Measurements from ENCODE around the gene HTR1D.

Gene HTR1D

DNA sequence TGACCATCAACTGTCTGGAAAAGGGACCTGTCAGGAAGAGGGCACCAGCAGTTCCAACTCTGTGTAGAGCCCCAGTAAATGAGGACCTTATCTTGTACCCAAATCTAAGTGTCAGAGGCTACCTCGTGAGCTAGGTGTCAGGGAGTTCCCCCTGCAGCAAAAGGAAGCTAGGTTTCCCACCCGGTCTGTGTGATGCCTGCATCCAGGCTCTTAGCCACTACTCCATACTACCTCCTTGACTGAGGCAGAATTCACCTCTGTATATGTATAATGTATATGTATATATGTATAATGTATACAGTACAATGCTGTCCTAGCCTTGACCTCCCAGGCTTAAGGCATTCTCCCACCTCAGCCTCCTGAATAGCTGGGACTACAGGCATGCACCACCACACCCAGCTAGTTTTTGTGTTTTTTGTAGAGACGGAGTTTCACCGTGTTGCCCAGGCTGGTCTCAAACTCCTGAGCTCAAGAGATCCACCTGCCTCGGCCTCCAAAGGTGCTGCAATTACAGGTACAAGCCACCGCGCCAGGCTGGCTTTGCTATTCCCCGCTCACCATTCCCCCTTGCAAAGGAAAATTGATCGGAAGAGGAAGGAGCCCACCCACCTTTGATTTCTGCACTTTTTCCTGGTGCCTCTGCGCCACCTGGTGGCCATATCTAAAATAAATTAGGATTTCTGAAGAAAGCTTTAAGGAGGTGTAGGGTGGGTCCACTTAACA is 32.9 kb downstream of the HTR1D start:
- peak; percentile 21 for DNase-seq (ENCODE audit: low read depth)

DNA sequence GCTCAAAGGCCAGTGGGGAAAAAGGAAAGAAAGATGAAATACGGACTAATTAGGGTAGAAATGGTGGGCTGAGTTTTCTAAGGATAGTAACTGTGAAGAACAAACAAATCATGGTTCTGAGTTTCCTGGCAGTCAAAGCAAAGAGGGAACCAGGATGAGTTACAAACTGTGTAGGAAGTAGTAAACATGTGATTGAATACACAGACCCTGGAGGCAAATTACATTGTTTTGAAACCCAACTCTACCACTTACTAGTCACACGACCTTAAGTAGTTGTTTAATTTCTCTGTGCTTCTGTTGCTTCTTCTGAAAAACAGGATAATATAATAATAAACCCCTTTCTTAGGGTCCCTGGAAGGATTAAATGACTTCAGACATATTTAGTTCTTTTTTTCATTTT is 37.4 kb downstream of the HTR1D start:
- DNase-seq (ENCODE audit: low read depth): no peak

DNA sequence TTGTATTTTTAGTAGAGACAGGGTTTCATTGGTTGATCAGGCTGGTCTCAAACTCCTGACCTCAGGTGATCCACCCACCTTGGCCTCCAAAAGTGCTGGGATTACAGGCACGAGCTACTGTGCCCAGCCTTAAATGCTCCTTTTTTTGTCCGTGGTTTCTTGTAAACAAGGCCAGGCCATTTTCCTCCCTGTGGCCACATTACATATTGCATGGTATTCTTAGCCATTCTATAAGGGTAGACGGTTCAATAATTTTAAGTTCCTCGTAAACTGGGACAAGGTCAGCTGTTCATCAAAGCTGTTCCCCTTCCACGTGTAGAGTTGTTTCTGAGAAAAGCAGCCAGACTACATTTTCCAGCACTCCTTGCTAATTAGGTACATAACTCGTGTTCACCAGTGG is 38.4 kb downstream of the HTR1D start:
- DNase-seq (ENCODE audit: low read depth): no peak

DNA sequence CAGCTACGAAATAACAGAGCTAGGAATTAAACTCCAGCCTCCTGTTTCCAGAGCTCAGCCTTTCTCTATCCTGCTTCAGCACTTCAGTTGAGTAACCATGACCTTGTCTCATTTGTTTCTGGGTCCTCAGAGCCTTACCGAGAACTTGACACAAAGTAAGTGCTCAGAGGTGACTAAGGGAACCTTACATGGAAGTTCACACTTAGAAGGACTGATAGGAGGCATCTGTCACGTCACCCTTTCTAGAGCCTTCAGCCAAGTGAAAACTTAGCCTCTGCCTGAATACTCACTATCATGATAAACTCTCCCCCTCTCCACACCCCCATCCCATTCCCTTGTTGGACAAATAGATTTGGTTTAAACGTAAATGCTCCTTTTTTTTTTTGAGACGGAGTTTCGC is 38.9 kb downstream of the HTR1D start:
- DNase-seq (ENCODE audit: low read depth): no peak

DNA sequence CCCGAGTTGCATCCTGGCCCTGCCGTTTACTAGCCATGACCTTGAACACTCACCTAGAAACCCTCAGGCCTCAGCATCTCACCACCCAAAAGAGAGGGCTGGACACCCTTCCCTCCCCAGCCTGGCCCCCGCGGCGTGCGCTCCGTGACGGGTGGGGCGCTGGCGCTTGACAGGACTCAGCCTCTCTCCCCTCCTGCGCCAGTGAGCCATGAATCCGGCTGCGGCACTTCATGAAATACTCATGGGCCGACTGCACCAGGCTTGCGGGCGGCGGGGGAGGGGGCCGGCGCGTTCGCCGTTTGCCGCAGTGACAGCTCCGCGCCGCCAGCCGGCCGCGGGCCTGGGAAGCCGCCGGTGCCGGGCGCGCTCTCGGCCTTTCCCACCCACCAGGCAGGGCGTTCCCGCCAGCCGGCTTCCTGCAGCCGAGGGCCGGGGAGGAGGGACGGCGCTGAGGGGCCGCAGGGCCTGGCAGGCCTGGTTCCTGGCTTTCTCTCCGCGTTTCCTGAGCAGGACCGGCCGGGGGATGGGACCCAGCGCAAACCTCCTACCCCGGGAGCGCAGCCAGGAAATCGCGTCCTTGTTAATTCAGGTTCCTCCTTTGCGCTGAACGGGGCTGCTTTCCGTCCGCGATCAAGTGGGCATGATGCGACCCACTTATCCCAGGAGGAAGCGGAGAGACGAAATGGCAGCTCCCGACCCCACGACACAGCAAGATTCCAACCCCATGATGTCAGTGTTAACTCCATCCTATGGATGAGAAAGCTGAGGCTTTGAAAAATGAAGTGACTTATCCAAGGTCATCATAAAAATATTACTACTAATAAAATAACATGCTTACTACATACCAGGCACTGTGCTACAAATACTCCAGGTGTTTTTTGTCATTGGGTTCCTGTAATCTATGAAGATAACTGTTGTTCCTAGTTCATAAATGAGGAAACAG is 39.6 kb downstream of the HTR1D start:
- peak; percentile 23 for DNase-seq (ENCODE audit: low read depth)

DNA sequence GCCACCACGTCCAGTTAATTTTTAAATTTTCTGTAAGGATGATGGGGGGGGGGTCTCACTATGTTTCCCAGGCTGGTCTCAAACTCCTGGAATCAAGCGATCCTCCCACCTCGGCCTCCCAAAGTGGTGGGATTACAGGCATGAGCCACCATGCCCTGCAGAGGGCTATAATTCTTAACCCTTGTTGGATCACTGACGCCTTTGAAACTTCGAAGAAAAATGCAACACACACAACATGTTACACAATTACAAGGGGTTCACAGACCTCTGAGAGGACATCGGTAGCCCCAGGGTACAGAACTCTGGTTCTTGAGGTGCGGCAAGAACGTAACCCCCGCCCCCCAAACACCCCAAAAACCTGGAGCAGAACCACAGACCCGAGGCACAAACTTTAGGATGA is 40.3 kb downstream of the HTR1D start:
- no peak for DNase-seq (ENCODE audit: low read depth)

DNA sequence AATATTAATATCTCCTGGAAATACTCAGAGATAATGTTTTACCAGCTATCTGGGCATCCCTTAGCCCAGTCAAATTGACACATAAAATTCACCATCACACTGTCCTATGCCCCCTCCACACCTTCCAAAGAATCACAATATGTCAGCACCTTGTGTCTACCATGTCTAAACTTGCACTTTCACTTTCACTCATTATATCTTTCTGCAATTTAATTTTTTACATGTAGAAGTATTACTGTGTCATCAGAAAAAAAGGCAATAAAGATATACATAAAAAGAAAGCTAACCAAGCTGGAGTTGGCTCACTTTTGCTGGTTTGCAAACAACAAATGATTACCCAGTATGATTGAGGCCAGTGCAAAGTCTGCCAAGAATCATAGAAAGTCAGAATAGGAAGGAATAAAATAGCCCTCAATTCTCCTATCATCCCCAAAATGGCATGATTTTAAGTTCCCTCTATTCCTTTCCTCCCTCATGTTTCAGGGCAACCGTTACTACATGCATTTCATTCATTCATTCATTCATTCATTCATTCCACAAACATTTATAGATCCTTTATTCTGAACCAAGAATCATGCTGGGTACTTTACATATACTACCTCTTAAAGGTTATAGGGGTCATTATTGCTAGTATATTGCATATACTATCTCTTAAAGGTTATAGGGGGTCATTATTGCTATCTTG is 42.7 kb downstream of the HTR1D start:
- no peak for DNase-seq (ENCODE audit: low read depth)

DNA sequence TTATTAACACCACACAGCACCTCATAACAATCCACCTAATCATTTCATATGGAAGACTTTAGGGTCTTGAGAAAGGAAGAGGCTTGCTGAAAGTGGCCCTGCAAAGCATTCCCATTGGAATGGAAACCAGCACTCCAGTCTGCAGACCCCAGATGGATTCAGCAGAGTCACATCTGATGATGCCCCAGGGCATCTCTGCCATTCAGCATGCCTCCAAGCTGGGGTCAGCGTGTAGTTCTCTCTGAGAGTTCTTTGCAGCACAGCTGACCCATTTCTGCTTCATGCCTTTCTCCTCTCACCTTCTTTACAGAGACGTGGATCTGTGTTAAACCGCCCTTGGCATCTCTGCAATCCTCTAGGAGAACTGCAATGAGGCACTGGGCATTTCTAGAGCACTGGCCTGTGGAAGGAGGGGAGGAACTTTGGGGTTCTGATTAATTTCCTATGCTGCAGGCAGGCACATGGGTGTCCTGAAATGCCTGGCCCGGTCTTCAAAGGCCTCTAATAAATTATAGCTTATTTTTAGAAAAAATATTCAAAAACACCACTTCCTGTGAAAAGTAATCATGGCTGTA is 46.0 kb downstream of the HTR1D start:
- DNase-seq (ENCODE audit: low read depth): no peak

DNA sequence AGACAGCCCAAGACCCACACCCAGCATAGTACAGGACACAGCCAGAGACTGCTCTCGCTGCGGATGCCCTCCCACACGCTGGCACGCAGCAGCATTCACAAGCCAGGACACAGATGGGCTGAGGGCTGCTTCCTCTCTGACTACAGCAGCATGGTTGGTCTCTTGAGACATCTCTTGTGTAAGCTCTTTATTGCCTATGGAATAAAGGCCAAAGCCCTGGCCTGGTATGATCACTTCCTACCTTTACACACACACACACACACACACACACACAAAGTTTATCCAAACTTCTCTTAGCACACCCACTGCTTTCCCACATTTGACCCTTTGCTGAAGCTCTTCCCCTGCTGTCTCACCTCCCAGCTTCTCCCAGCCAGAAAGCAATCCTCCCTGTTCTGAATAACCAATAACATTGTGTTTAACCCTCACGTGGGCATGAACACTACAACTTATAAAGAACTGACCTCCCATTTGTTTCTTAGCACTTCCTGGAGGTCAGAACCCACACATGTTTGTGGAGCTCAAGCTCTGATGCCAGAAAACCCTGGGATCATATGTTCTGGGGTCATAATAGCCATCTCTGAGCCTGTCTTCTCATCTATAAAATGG is 47.5 kb downstream of the HTR1D start:
- DNase-seq (ENCODE audit: low read depth): no peak

DNA sequence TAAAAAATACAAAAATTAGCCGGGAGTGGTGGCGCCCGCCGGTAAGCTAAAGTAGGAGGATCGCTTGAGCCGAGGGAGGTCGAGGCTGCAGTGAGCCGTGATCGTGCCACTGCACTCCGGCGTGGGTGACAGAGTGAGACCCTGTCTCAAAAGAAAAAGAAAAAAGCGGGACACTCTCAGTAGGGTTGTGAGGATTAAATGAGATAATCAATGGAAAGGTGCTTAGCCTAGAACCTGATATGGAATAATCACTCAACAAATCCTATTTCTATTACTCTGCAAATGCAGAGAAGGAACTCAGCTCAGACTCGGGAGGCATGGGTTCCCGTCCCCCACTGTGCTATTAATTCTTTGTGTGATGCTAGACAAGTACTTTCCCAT is 48.1 kb downstream of the HTR1D start:
- no peak for DNase-seq (ENCODE audit: low read depth)

DNA sequence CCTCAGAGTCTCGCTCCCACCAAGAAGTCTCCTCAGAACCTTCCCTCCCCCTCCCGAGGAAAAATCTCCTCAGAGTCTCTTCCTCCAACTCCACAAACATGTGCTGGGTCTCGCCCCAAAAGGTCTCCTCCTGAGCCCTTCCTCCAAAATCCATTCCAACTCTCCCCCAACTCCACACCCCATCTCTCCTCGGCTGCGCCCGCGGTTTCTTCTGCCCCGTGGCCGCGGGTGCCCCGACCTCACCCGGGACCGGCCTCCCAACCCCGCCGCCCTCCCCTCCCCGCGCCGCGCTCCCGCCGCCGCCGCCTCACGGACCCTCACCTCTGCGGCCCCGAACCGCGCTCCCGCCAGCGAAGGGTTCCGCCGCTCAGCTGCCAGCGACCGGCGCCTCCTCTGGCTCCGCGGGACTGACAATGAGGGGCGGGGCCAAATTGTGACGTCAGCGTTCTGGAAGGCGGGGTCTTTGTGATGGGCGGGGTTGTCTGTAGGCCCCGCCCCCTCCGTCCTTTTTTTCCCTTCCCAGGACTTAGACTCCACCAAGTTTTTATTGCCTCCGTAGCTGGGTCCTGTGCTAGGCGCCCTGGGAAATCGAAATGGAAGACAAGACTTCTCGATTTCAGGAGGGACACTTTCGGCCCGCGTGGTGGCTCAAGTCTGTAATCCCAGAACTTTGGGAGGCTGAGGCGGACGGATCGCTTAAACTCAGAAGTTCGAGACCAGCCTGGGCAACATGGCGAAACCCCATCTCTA is 48.7 kb downstream of the HTR1D start, which contains the start of gene LUZP1:
Gene LUZP1 (minus strand): TSS at position 412 of the 750 bp plus-strand sequence.
- DNase-seq (ENCODE audit: low read depth): peak; percentile 77

DNA sequence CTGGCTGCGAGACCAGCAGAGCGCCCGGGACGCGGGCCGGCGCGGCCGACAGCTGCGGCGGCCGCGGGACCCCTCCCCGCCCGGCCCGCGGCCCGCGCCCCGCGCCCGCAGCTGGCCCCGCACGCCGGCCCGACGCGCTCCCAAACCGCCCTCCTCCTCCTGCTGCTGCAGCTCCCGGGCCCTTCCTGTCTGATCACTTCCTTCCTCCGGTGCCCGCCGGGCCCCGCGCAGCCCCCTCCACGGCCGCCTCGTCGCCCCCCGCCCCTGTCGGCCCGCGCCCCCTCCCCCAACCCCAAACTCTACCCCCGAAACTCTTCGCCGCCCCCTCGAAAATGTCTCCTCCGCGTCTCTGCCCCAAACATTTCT is 49.2 kb downstream of the HTR1D start:
- DNase-seq (ENCODE audit: low read depth): no peak

DNA sequence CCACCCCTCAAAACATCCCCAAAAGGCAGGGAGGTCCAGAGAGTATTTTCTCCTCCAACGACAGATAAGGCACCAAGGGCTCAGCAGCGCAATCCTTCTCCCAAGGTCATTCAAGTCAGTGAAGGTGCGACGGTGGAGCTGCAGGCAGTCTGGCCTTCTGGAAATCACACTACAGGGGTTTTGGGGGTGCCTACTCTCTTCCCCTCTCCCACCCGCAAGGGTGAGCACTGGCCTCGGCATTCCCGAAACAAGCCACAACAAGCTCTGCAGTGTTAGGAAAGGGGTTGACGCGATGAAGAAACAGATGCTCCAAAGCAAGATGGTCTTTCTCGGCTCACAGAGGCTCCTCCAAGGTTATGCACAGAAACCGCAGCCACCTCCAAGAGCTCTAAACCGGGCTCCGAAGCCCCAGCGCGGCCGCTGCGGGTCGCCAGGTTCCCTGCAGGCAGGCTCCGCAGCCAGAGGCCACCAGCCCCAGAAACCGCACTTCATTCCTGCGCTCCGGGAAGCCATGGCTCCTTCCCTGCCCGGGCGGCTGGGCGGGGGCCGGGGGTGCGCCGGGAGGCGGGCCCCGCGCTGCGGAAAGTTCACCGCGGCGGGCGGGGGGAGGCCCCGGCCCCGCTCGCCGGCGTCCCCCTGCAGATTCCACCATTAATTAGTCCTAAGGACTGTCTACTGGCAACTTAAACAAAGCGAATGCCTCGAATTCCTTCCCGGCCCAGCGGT is 49.8 kb downstream of the HTR1D start:
- DNase-seq (ENCODE audit: low read depth): peak; percentile 23

DNA sequence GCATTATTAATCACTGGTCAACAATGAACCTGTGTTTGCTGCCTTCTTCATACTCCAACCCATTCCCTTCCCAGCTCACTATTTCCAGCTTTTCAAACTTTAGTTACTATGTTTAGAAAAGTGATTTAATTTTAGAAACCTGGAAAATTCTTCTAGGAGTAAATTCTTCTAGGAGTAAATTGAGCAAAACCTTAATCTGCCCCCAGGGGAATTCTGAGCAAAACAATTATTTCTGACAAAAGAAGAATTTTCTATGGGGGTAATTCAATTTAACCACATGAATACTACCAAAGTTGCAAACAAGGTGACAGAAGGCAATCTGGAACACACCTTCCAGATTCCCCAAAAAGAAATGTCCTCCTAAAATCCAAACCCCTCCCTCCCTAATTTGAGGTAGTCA is 50.4 kb downstream of the HTR1D start:
- no peak for DNase-seq (ENCODE audit: low read depth)

DNA sequence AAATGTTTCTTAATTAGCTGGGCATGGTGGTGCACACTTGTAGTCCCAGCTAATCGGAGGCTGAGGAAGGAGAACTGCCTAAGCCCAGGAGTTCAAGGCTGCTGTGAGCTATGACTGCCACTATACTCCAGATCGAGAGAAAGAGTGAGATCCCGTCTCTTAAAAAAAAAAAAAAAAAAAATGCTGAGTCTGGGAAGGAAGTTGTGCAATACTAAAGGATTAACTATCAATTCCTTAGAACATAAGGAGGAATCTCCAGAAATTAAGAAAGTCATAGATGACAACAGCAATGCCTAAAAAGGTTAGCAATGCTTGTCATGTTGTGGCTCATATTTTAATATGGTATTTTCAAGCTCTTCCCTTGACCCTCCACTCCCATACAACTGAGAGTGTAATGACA is 53.9 kb downstream of the HTR1D start:
- DNase-seq (ENCODE audit: low read depth): no peak

DNA sequence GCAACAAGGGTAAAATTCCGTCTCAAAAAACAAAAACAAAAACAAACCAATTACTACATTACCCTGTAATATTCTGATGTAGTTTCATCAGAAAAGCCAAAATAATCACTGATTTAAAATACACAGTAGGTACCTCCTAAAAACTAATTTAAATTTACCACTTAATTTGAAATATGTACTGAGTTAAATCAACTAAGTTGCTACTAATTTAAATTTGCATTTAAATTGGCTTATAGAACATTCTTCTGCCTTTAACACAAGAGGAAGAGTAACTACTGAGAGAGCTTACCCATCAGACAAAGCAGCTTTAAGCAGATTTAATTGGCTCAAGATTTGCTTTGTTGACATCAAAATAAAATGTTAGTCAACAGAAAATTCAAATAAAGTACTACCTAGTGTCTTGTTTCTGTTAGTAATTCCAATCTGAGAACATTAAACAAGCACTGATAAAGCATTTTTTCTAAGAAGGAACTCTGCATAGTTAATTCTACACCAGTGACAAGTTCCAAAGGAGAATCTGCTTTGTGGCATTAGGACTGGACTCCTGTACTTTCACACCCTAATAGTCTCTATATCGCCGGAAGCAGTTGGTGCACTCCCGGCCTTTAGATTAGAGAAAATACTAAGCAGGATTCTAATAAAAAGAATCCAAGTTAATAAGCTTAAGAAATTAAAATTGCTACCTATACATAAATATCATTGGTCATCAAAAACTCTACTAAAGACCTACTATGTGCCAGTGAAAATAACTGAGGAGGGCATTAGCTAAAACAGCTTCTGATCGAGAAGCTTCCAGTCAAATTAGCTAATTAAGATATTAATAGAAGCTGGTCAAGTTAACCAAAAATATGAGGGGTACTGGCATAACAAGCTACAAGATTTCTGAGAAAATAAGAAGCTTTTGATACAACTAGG is 57.1 kb downstream of the HTR1D start:
- no peak for DNase-seq (ENCODE audit: low read depth)

DNA sequence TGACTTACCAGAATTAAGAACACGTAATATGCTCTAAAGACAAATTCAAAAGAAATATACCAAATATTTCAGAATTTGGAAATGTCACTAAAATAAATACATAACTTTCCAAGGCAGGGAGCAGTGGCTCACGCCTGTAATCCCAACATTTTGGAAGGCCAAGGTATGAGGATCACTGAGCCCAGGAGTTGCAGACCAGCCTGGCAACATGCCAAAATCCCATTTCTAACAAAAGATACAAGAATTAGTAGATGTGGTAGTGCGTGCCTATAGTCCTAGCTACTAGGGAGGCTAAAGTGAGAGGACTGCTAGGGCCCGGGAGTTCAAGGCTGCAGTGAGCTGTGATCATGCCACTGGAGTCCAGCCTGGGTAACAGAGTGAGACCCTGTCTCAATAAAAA is 60.4 kb downstream of the HTR1D start:
- no peak for DNase-seq (ENCODE audit: low read depth)

DNA sequence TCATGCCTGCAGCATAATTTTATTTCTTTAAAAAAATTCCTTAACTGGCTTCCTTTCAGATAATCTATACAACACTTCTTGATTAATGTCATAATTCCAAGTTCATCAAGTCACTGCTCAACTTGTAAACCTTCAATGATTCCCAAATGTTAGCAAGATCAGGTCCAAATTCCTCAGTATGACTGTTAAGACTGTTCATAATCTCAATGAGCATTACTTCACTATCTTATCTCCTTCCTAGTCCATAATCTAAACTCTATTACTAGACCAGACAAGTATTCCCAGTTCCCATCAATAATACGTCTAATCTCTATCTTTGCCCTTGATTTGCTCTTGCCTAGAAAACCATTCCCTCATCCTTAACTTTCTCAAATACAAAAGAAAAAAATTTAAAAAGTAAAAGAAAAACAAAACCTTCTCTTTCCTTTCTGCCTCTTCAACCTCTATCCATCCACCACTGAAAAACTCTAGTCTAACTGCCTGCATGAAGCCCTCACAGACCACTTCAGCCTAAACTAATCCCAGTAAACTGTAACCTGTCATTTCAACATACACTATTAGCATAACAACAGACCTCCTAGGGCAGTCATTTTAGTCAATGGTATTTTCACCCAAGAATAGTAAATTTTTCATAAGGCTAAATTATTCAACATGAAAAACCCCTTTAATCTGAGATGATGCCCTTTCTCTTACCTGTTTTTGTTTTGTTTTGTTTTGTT is 64.2 kb downstream of the HTR1D start:
- no peak for DNase-seq (ENCODE audit: low read depth)

DNA sequence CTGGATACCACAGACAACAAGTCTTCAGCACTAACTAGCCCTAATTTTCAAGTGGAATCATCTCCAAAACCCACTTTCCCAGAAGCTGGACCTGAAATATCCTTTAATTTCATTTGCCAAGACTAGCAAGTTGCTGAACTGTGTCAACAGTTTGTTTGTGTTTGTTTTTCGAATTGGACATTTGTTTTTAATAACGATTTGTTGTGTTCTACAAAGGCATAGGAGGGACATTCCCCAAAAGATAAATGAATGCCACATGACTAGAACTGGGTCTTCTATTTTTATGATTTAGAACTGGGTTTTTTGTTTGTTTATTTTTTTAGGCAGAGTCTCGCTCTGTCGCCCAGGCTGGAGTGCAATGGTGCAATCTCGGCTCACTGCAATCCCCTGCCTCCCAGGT is 66.6 kb downstream of the HTR1D start:
- DNase-seq (ENCODE audit: low read depth): no peak

Data from activated T-cell treated with anti-CD3 and anti-CD28 coated beads for 24 hours (primary cell).